HG02884 (cell line): Measurements from ENCODE around the gene ADAMTS14.
"Not testable (repeated sequence)": the region's sequence is repeated elsewhere in the genome, so short reads cannot be mapped to it uniquely, and the experiment has no call there.

Source experiments
- ATAC-seq: cut with Tn5 transposase; IDR thresholded peaks from one replicate; pipeline ENCODE4 v1.9.1; 2021; ENCODE audit warnings: mild to moderate bottlenecking, moderate library complexity; ENCODE audit not compliant: unreplicated experiment

The ADAMTS14 gene, protein sequence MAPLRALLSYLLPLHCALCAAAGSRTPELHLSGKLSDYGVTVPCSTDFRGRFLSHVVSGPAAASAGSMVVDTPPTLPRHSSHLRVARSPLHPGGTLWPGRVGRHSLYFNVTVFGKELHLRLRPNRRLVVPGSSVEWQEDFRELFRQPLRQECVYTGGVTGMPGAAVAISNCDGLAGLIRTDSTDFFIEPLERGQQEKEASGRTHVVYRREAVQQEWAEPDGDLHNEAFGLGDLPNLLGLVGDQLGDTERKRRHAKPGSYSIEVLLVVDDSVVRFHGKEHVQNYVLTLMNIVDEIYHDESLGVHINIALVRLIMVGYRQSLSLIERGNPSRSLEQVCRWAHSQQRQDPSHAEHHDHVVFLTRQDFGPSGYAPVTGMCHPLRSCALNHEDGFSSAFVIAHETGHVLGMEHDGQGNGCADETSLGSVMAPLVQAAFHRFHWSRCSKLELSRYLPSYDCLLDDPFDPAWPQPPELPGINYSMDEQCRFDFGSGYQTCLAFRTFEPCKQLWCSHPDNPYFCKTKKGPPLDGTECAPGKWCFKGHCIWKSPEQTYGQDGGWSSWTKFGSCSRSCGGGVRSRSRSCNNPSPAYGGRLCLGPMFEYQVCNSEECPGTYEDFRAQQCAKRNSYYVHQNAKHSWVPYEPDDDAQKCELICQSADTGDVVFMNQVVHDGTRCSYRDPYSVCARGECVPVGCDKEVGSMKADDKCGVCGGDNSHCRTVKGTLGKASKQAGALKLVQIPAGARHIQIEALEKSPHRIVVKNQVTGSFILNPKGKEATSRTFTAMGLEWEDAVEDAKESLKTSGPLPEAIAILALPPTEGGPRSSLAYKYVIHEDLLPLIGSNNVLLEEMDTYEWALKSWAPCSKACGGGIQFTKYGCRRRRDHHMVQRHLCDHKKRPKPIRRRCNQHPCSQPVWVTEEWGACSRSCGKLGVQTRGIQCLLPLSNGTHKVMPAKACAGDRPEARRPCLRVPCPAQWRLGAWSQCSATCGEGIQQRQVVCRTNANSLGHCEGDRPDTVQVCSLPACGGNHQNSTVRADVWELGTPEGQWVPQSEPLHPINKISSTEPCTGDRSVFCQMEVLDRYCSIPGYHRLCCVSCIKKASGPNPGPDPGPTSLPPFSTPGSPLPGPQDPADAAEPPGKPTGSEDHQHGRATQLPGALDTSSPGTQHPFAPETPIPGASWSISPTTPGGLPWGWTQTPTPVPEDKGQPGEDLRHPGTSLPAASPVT

DNA sequence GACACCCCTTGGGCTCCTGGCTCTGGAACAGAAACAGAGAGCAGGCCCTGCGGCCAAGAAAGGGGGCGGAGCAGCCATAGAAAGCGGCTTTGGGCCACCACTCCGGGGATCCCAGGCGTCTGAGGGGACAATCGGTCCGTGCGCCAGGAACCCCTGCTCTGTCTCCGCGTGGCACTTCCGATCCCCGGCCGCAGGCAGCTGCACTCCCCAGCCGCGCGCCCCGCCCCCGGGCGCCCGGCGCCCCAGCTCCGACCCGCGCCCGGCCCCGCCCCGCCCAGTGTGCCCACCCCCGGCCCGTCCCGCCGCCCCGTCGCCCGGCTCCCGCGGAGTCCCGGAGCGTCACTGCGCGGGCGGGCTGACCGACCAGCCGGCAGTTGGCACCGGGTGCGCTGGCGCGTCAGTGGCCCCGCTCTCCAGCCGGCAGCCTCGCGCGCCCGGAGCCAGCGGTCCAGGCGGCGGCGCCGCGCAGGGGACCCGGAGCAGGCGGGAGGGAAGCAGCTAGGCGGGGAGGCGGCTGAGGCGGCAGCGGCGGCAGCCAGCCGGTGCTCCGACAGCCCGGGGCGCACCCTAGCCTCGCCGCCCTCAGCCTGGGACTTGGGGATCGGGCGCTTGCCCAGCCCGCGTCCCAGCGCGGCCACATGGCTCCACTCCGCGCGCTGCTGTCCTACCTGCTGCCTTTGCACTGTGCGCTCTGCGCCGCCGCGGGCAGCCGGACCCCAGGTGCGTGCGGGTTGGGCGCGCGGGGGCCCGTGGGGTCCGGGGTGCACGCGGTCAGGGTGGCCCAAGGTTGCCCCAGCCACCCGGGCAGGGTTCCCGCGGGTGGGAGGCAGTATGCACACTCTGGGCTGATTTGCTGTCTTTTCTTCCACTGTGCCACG is at the start of gene ADAMTS14:
TSS of gene ADAMTS14 (plus strand) at position 342 of the 878 bp plus-strand sequence. CDS start at position 639, 297 bp downstream.
- ATAC-seq, result no peak

DNA sequence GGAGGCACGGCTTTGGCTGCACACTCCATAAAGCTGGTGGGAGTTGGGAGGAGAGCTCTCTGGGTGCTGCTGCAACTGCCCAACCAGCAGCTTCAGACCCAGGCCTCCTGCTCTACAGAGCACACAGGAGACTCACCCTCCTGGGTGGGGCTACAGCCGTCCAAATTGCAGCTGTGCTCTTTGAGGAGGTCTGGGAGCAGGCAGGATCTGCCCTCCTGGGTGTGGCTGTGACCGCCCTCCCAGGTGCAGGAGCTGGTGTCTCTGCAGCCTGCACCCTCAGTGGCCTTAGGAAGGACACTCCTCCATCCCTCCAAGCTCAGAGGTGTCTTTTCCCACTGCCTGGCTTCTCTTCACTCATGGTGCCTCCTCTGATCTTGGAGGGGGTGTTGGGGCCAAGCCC is 49.8 kb upstream of the ADAMTS14 start:
- no peak for ATAC-seq

DNA sequence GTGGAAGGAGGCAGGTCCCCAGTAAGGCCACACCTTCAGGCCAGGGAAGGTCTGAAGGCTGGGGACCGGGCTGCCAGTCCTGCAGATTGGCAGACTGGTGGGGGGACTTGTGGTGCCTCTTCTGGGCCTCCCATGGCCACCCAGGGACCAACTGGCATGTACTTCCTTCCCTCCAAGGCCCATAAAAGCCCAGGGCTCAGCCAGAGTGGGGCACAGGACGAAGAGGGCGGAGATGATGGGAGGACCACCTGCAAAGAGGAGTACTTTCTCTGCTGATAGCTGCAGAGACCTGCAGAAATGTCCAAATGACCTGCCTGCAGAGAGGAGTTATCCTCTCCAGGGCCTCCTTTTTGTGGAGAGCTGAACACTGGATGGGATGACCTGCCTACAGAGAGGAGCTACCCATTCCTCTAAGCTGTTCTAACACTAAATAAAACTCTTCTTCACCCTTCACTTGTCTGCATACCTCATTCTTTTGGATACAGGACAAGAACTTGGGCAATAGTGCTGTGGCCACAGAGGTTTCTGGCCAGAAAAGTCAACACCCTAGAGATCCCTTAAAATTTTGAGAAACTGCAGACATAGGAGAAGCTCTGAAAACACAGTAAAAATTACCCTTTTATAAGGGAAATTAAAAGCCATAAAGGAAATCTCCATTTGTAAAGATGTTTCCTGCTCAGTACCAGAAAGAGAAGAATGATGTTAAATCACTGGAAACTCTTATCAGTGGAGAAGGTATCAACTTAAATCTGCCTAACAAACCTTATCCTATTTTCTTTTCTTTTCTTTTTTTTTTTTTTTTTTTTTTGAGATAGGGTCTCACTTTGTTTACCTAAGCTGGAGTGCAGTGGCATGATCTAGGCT is 49.1 kb upstream of the ADAMTS14 start:
- no peak for ATAC-seq

DNA sequence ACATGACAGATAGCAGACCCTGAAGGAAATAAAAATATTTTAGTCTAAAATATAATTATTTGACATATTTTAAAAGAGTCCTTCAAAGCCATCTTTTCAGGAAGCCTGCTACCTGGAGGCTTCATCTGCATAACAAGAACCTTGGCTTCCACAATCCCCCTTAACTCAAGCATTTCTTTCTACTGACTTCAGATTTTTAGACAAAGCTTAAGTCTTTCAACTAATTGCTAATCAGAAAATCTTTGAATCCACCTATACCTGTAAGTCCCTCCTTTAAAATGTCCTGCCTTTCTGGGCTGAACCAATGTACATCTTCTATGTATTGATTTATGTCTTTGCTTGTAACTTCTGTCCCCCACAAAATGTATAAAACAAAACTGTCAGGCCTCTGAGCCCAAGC is 46.2 kb upstream of the ADAMTS14 start:
- no peak for ATAC-seq

DNA sequence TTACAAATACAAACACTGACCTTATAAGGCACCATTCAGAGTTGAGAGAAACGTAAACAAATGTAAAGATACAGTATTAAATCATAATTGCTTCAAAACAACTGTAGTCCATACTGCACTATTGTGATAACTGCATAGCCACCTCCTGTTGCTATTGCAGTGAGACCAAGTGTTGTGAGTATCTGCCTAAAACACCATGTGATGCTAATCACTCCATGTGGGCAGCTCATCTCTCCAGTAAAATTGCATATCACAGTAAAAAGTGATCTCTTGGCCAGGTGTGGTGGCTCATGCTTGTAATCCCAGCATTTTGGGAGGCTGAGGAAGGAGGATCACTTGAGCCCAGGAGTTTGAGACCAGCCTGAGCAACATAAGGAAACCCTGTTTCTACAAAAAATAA is 43.0 kb upstream of the ADAMTS14 start:
- ATAC-seq, result no peak

DNA sequence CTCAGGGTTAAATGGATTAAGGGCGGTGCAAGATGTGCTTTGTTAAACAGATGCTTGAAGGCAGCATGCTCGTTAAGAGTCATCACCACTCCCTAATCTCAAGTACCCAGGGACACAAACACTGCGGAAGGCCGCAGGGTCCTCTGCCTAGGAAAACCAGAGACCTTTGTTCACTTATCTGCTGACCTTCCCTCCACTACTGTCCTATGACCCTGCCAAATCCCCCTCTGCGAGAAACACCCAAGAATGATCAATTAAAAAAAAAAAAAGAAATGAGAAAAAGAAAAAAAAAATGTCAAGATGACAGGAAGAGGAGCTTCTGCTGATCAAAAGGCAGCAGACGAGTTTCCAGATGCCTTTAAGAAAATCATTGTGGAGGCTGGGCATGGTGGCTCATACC is 40.6 kb upstream of the ADAMTS14 start:
- ATAC-seq, result not testable (repeated sequence)

DNA sequence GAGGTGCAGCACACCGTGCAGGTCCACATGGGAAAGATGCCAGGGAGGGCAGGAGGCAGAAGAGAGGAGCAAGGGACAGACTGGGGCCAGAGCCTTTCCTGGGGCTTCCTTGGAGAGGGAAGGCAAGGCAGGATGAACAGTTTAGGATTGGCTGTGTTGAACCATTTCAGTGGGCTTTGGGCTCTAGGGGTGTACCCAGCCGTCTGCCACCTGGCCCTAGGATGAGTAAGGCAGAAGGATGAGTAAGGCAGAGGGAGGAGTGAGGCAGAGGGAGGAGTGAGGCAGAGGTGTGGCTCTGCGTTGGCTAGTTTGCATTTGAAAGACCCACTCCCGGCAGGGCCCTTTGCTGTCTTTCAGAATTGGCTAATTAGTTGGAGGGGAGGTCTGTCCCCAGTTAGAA is 38.3 kb upstream of the ADAMTS14 start:
- no peak for ATAC-seq

DNA sequence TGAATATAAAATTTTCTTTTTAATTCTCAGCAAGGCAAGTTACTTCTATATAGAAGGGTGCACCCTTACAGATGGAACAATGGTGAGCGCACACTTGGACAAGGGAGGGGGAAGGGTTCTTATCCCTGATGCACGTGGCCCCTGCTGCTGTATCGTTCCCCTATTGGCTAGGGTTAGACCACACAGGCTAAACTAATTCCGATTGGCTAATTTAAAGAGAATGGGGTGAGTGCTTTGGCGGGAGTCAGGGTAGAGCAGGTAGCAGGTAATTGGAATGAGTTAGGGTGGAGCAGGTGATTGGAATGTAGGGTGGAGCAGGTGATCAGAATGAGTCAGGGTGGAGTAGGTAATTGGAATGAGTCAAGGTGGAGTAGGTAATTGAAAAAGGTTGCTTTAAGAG is 37.8 kb upstream of the ADAMTS14 start:
- ATAC-seq, result not testable (repeated sequence)

DNA sequence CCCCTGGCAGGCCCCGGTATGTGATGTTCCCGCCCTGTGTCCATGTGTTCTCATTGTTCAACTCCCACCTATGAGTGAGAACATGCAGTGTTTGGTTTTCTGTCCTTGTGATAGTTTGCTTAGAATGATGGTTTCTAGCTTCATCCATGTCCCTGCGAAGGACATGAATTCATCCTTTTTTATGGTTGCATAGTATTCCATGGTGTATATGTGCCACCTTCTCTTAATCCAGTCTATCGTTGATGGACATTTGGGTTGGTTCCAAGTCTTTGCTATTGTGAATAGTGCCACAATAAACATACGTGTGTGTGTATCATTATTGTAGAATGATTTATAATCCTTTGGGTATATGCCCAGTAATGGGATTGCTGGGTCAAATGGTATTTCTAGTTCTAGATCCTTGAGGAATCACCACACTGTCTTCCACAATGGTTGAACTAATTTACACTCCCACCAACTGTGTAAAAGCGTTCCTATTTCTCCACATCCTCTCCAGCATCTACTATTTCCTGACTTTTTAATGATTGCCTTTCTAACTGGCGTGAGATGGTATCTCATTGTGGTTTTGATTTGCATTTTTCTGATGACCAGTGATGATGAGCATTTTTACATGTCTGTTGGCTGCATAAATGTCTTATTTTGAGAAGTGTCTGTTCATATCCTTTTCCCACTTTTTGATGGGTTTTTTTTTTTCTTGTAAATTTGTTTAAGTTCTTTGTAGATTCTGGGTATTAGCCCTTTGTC is 32.5 kb upstream of the ADAMTS14 start:
- not testable (repeated sequence) for ATAC-seq

DNA sequence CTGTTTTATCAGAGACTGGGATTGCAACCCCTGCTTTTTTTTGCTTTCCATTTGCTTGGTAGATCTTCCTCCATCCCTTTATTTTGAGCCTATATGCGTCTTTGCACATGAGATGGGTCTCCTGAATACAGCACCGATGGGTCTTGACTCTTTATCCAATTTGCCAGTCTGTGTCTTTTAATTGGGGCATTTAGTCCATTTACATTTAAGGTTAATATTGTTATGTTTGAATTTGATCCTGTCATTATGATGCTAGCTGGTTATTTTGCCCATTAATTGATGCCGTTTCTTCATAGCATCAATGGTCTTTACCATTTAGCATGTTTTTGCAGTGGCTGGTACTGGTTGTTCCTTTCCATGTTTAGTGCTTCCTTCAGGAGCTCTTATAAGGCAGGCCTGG is 29.0 kb upstream of the ADAMTS14 start:
- not testable (repeated sequence) for ATAC-seq

DNA sequence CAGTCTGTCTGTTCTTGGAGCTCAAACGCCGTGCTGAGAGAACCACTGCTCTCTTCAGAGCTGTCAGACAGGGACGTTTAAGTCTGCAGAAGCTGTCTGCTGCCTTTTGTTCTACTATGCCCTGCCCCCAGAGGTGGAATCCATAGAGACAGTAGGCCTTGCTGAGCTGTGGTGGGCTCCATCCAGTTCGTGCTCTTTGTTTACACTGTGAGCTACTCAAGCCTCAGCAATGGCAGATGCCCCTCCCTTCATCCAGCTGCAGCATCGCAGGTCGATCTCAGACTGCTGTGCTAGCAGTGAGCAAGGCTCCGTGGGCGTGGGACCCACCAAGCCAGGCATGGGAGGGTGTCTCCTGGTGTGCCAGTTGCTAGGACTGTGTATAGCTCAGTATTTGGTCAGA is 27.3 kb upstream of the ADAMTS14 start:
- ATAC-seq, result not testable (repeated sequence)

DNA sequence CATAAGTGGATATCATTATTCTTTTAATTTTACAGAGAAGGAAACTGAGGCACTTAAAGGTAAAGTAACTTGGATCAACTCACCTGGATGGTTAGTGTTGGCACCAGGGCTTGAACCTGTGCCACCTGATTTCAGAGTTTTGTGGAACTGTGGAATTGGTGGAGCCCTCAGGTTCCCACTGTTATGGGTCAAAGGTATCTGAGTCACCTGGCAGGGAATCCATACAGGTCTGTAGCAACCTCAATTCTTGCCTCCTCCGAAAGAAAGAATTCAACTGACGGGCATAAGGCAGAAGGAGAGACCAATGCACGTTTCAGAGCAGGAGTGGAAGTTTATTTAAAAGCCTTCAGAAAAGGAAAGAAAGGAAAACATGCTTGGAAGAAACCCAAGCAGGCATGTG is 25.2 kb upstream of the ADAMTS14 start:
- no peak for ATAC-seq

DNA sequence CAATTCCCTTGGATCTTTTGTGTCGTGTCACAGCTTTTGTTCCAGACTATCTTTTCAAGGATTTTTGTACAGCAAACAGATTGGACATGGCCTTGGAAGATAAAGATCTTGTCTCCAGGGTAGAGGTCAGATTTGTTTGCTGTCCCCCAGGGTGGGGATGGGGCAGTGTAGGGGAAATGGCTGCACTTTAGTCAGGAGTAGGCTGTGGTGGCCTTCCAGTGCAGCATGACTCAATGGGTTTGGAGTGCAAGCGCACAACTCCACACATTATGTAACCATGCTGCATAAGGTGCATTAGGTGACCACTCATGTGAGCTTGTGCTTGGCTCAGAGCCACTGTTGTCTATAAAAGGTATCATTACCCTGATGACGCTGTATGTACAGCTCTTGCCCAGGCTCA is 23.9 kb upstream of the ADAMTS14 start:
- no peak for ATAC-seq

DNA sequence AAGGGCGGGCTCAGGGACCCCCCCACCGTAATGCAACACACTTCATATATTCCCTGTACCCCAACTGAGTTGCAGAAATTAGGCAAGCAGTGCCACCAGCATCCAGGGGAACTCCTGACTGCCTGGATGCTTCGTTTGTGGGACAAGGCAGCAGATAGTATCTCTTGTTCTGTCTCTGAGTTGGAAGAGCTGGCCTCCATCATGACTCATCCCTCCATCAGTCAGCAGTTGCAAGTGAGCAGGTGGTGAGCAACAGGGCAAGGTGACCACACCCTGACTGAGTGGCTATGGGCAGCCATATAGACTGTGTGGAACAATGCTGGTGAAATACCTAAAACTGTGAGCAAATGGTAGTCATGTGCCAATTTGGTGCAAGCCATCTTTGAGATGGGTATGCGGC is 22.8 kb upstream of the ADAMTS14 start:
- ATAC-seq, result no peak

DNA sequence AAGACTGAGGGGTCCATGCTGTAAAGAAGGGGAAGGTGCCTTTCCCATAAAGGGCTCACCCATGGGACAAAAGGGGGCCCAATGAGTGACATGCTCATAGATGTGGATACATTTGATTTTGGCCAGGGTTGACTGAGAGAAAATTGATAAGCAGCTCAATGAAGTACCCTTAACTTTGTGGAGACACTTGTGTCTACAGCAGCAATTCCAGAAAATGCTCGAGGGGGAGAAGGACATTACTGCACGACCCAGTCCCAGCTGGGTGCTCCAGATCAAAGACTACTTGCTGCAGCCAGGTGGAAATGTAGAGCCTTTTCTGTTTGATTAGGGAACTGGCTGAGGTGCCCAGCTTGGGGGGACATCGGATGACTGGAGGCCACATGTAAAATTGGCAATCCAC is 22.2 kb upstream of the ADAMTS14 start:
- ATAC-seq, result no peak

DNA sequence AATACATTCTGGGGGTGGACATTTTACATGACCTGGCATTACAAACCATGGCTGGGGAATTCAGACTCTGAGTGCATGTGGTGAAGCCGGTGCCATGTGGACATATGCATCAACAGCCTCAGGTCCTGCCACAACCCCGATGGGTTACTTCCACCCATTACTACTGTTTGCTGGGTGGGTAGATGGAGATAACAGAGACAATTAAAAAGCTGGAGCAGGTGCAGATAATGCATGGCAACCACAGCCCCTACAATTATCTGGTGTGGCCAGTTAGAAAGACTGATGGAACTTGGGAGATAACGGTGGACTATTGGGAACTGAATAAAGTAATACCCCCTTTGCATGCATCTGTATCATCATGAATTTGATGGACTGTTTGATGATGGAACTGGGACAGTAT is 21.6 kb upstream of the ADAMTS14 start:
- ATAC-seq, result no peak

DNA sequence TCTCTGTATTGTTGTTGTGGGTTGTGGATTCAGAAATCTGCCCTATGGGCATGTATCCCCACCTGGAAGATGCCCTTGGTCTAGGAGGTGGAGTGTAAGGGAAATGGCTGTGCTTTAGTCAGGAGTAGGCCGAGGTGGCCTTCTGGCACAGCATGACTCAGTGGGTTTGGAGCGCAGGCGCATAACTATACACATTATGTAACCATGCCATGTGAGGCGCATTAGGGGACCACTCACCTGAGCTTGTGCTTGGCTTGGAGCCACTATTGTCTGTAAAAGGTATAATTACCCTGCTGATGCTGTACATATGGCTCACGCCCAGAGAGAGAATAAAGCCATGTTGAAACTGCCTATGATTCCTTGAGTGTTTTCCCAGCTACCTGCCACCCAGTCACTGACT is 20.6 kb upstream of the ADAMTS14 start:
- ATAC-seq, result no peak

DNA sequence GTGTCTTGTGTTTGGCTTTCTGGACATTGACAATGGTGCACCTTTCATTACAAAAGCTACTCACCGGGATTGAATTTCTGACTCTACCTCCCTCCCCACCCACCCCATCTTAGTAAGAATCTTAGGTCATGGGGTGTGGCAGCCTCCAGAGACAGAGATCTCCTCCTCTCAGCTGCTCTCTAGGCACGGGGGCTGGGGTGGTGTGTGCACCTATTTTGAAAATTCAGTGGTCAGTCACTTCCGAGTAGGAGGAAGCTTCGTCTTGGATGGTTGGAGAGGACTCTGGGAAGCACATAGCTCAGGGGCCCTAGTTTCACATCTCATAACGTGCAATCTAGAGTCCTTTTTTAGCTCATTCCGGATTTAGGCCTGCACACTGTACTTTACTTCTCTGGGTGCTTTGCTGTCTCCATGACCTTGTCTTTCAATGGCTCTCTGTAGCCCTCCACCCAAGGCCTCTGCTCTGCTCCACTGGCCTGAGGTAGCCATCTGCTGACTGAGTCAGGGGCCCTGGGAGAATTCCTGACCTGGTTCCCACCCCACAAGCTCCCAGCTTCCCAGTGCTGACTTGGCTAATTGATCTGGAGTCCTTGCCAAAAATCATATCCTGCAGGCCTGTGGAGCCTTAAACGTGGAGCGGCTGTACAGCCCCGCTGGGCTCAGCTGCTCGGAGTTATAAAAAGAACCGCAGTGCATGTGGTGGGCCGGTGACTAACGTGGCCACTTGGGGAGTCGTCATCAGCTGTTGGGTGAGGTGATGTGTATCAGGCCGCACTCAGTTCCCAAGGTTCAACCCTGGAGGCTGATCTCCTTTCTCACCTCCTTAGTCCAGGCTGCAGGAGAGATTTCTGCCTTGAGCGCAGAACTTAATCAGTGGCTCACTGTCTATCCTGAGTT is 19.3 kb upstream of the ADAMTS14 start:
- no peak for ATAC-seq
